NB4 (cell line): Measurements from ENCODE around the gene UBTD2.

Experiments used
- POLR2A ChIP-seq: IDR thresholded peaks from 2 replicates; pipeline ENCODE4 v1.6.1; 2011; ENCODE audit warnings: mild to moderate bottlenecking; ENCODE audit not compliant: insufficient read length; ENCODE audit errors: extremely low read depth
- TF ChIP-seq, protein P1 (sequence below): IDR thresholded peaks from one replicate; pipeline ENCODE4 v1.5.1; 2012; ENCODE audit warnings: low read depth, low read length
- TF ChIP-seq, protein P2 (sequence below): IDR thresholded peaks from 2 replicates; pipeline ENCODE4 v1.6.1; 2011; ENCODE audit warnings: low read depth, low read length

DNA sequence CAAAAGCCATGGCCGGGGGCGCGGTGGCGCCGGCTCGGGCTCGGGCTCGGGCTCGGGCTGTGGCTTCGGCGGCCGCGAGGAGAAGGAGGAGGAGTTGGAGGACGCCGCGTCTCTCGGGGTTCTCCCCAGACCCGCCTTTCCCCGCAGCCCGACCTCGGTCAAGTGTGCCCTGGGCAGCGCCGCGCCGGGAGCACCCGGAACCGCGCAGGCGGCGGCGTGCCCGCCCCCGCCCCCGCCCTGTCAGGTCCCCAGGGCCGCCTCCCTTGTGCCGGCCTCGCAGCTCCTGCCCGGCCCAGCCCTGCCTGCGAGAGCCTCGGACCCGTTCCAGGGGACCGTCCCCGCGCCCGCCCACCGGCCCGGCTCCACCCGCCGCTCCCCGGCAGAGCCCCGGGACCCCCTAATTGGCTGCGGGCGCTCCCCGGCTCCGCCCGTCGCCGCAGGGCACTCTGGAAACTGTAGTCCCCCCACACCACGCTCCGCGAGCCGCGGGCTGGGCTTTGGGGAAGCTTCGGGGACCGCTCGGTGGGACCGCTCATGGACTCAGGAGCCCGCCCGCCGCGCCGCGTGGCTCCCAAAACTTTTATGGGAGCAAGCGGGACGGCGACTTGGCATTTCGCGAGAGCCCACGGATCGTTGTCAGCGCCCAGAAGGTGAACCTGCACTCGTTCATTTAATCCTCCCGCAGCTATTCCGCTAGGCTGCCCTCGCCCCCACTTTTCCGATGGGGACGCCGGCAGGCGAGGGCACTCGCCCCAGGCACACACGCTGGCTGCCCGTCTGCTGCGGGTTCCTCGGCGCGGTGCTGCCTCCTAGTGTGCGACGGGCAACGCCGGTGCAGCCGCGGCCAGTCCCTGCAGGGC is 95.3 kb downstream of the UBTD2 start, which contains the start of gene STK10:
- TF ChIP-seq, protein P1, sequence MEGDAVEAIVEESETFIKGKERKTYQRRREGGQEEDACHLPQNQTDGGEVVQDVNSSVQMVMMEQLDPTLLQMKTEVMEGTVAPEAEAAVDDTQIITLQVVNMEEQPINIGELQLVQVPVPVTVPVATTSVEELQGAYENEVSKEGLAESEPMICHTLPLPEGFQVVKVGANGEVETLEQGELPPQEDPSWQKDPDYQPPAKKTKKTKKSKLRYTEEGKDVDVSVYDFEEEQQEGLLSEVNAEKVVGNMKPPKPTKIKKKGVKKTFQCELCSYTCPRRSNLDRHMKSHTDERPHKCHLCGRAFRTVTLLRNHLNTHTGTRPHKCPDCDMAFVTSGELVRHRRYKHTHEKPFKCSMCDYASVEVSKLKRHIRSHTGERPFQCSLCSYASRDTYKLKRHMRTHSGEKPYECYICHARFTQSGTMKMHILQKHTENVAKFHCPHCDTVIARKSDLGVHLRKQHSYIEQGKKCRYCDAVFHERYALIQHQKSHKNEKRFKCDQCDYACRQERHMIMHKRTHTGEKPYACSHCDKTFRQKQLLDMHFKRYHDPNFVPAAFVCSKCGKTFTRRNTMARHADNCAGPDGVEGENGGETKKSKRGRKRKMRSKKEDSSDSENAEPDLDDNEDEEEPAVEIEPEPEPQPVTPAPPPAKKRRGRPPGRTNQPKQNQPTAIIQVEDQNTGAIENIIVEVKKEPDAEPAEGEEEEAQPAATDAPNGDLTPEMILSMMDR: peak; percentile 74
- peak; percentile 50 for TF ChIP-seq POLR2A
- TF ChIP-seq, protein P2, sequence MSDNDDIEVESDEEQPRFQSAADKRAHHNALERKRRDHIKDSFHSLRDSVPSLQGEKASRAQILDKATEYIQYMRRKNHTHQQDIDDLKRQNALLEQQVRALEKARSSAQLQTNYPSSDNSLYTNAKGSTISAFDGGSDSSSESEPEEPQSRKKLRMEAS: peak; percentile 76
